GM23338 (cell line): Measurements from ENCODE around the gene TCF7L1. TPM values are rescaled to one million over a fixed set of nuclear protein-coding genes. Genes with fewer than 3 reads are reported as not detected.

Experiments
- ATAC-seq: fragments of 200-7000 bp; cut with Tn5 transposase; 3 replicates; pipeline ENCODE4 v1.9.1; 2020
- DNase-seq: peaks from one replicate; pipeline ENCODE4 v3.0.0-alpha.2; 2015; ENCODE audit warnings: low spot score
- H2AFZ ChIP-seq: fragments of 200-600 bp; sonication (generic); 2 replicates; pipeline ENCODE4 v1.8.0; 2016; ENCODE audit warnings: antibody characterized with exemption, mild to moderate bottlenecking, moderate library complexity
- H3F3A ChIP-seq: fragments of 200-600 bp; sonication (generic); replicated peaks from 2 replicates; pipeline ENCODE4 v1.8.0; 2017; ENCODE audit warnings: antibody characterized with exemption, mixed run types, low read depth
- H3K27ac ChIP-seq: fragments of 200-600 bp; sonication (generic); 2 replicates; pipeline ENCODE4 v1.6.1; 2016; ENCODE audit warnings: low read depth
- H3K27me3 ChIP-seq: fragments of 200-600 bp; sonication (generic); 2 replicates; pipeline ENCODE4 v1.8.0; 2016; ENCODE audit warnings: mild to moderate bottlenecking, mixed run types, moderate library complexity; ENCODE audit not compliant: insufficient read depth
- H3K36me3 ChIP-seq: fragments of 200-600 bp; sonication (generic); 2 replicates; pipeline ENCODE4 v1.8.0; 2016; ENCODE audit warnings: mild to moderate bottlenecking; ENCODE audit not compliant: insufficient read depth
- H3K4me1 ChIP-seq: fragments of 200-600 bp; sonication (generic); 2 replicates; pipeline ENCODE4 v1.8.0; 2016; ENCODE audit warnings: mild to moderate bottlenecking, moderate library complexity; ENCODE audit not compliant: insufficient read depth
- H3K4me2 ChIP-seq: fragments of 200-600 bp; sonication (generic); 2 replicates; pipeline ENCODE4 v1.7.1; 2017; ENCODE audit warnings: mixed run types
- H3K4me3 ChIP-seq: fragments of 200-600 bp; sonication (generic); 2 replicates; pipeline ENCODE4 v1.6.1; 2016; ENCODE audit warnings: mixed run types
- H3K79me2 ChIP-seq: fragments of 200-600 bp; sonication (generic); replicated peaks from 2 replicates; pipeline ENCODE4 v1.8.0; 2017; ENCODE audit warnings: mild to moderate bottlenecking; ENCODE audit not compliant: insufficient read depth
- H3K9me2 ChIP-seq: fragments of 200-600 bp; sonication (generic); 2 replicates; pipeline ENCODE4 v1.8.0; 2017; ENCODE audit not compliant: insufficient read depth
- H4K20me1 ChIP-seq: fragments of 200-600 bp; sonication (generic); replicated peaks from 2 replicates; pipeline ENCODE4 v1.8.0; 2017; ENCODE audit warnings: mild to moderate bottlenecking; ENCODE audit not compliant: insufficient read depth
- H3K27ac Mint-ChIP-seq: 2 replicates; pipeline ENCODE4 v1.8.0; 2020; ENCODE audit warnings: inconsistent platforms, mild to moderate bottlenecking, moderate library complexity, mixed read lengths
- H3K27me3 Mint-ChIP-seq: 3 replicates; pipeline ENCODE4 v1.8.0; 2022; ENCODE audit warnings: low read depth, mild to moderate bottlenecking, moderate library complexity, mixed read lengths, inconsistent platforms; ENCODE audit not compliant: insufficient read depth, poor library complexity
- H3K36me3 Mint-ChIP-seq: 3 replicates; pipeline ENCODE4 v1.8.0; 2021; ENCODE audit warnings: low read depth, mild to moderate bottlenecking, inconsistent platforms, moderate library complexity, mixed read lengths
- H3K4me1 Mint-ChIP-seq: 3 replicates; pipeline ENCODE4 v1.8.0; 2020; ENCODE audit warnings: mild to moderate bottlenecking, inconsistent platforms, mixed read lengths
- H3K4me3 Mint-ChIP-seq: 3 replicates; pipeline ENCODE4 v1.8.0; 2021; ENCODE audit warnings: moderate library complexity, mild to moderate bottlenecking, inconsistent platforms, mixed read lengths
- H3K9me3 Mint-ChIP-seq: 3 replicates; pipeline ENCODE4 v1.8.0; 2020; ENCODE audit warnings: moderate library complexity, mild to moderate bottlenecking, inconsistent platforms, mixed read lengths
- CREB1 ChIP-seq: fragments of 250-450 bp; sonication (Bioruptor Pico); IDR thresholded peaks from 2 replicates; pipeline ENCODE4 v1.5.0; 2020; ENCODE audit warnings: low read depth, mild to moderate bottlenecking, moderate library complexity
- EZH2 ChIP-seq: fragments of 200-600 bp; sonication (generic); IDR thresholded peaks from one replicate; pipeline ENCODE4 v1.8.0; 2017; ENCODE audit warnings: antibody characterized with exemption, mild to moderate bottlenecking, low read depth; ENCODE audit not compliant: unreplicated experiment
- EZH2phosphoT487 ChIP-seq: fragments of 200-600 bp; sonication (generic); IDR thresholded peaks from one replicate; pipeline ENCODE4 v1.8.1; 2018; ENCODE audit warnings: antibody characterized with exemption; ENCODE audit not compliant: unreplicated experiment
- JUNB ChIP-seq: IDR thresholded peaks from one replicate; pipeline ENCODE4 v1.6.1; 2016; ENCODE audit warnings: antibody characterized with exemption; ENCODE audit not compliant: unreplicated experiment
- NANOG ChIP-seq: IDR thresholded peaks from 2 replicates; pipeline ENCODE4 v1.6.1; 2016; ENCODE audit warnings: antibody characterized with exemption, borderline replicate concordance
- POLR2AphosphoS5 ChIP-seq: IDR thresholded peaks from 2 replicates; pipeline ENCODE4 v1.6.1; 2016; ENCODE audit warnings: antibody characterized with exemption, low read depth
- STAT1 ChIP-seq: IDR thresholded peaks from one replicate; pipeline ENCODE4 v1.6.1; 2016; ENCODE audit warnings: antibody characterized with exemption; ENCODE audit not compliant: unreplicated experiment
- ZNF114 ChIP-seq: fragments of 250-450 bp; sonication (Bioruptor Pico); IDR thresholded peaks from 2 replicates; pipeline ENCODE4 v1.5.0; 2020; ENCODE audit warnings: mild to moderate bottlenecking, moderate library complexity
- ZNF331 ChIP-seq: fragments of 250-450 bp; sonication (Bioruptor Pico); IDR thresholded peaks from 2 replicates; pipeline ENCODE4 v1.5.0; 2020; ENCODE audit warnings: low read depth, mild to moderate bottlenecking, moderate library complexity
- polyA plus RNA-seq: library from polyadenylated mRNA; unstranded; fragments of >200 nt; fragmentation: Nextera tagmentation; extraction: Ambion mirVana; gene quantifications from 2 replicates; pipeline ENCODE4 v1.2.1, GENCODE V29; 2016
- total RNA-seq: library from RNA; depleted of rRNA; stranded (reverse); fragments of >200 nt; shearing (Covaris generic); gene quantifications from 2 replicates; pipeline ENCODE4 v1.2.3, GENCODE V29; 2014
- TF ChIP-seq, protein P1 (sequence below): fragments of 250-450 bp; sonication (Bioruptor Pico); IDR thresholded peaks from 2 replicates; pipeline ENCODE4 v1.5.0; 2020; ENCODE audit warnings: mild to moderate bottlenecking, moderate library complexity
- TF ChIP-seq, protein P2 (sequence below): IDR thresholded peaks from one replicate; pipeline ENCODE4 v1.6.1; 2018; ENCODE audit warnings: antibody characterized with exemption; ENCODE audit not compliant: unreplicated experiment
- TF ChIP-seq, protein P3 (sequence below): IDR thresholded peaks from 2 replicates; pipeline ENCODE4 v1.6.1; 2016; ENCODE audit warnings: antibody characterized with exemption

TCF7L1 gene
- total and polyA plus RNA-seq, 2 experiments from 2014 or later: 47.3 to 101 TPM

DNA sequence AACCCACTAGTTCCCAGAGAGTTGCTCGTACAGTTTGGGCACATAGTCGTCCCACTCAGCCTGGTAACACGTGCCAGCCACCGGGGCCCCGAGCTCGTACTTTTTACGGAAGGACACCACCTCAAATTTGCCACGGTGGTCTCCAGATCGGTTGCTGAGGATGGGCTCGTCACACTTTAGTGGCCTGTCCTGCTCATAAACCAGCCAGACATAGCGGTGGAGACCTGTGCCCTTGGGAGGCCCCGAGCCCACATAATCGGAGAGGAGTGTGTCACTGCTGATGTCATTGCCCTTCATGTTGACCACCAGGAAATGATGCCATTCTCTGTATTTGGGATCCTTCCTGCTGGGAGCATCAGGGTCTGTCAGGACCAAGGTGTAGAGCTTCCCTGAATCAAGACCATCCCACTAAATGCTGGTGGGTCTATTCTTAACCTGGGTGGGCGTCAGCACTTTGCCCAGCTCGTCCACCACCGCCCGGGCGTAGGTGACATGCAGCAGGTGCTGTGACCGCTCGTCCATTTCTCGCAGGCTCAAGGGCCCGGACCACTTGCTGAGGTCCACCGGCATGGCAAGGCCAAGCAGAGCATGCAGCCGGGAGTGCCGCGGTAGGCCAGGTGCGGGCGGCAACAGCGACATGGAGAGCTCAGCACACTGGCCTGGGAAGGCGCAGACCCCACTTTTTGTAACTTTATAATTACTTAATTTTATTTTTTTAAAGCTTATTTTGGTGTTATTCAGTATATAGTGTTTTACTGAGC, 208.3 kb downstream of the TCF7L1 start:
- Histone ChIP-seq H3K27me3 (no peaks in the 10 kb centered on the region), H4K20me1 (no peaks in the 10 kb centered on the region; the same call in 1 of the 2 replicates), H3K36me3 (no peaks in the 10 kb centered on the region), H3K9me2 (no peaks in the 10 kb centered on the region), H3K4me2 (no peak overlapping the region), H3K4me1 (no peaks in the 10 kb centered on the region; the same call in 1 of the 2 replicates), H3F3A (no peaks in the 10 kb centered on the region), H2AFZ (no peak overlapping the region), H3K79me2 (no peaks in the 10 kb centered on the region), H3K4me3 (no peak overlapping the region), H3K27ac (no peak overlapping the region)
- Mint-ChIP-seq H3K36me3 (peaks cover 4% of the 10 kb centered on the region; the same call in 1 of the 3 replicates), H3K4me3 (no peak overlapping the region), H3K9me3 (no peaks in the 10 kb centered on the region), H3K4me1 (peaks cover 19% of the 10 kb centered on the region), H3K27ac (0 out of 2 replicates have a peak overlapping the region, but pooled peaks have one; percentile 65), H3K27me3 (peaks cover 4% of the 10 kb centered on the region)
- ATAC-seq (no peak), DNase-seq (no peak)
- TF ChIP-seq, protein P1, sequence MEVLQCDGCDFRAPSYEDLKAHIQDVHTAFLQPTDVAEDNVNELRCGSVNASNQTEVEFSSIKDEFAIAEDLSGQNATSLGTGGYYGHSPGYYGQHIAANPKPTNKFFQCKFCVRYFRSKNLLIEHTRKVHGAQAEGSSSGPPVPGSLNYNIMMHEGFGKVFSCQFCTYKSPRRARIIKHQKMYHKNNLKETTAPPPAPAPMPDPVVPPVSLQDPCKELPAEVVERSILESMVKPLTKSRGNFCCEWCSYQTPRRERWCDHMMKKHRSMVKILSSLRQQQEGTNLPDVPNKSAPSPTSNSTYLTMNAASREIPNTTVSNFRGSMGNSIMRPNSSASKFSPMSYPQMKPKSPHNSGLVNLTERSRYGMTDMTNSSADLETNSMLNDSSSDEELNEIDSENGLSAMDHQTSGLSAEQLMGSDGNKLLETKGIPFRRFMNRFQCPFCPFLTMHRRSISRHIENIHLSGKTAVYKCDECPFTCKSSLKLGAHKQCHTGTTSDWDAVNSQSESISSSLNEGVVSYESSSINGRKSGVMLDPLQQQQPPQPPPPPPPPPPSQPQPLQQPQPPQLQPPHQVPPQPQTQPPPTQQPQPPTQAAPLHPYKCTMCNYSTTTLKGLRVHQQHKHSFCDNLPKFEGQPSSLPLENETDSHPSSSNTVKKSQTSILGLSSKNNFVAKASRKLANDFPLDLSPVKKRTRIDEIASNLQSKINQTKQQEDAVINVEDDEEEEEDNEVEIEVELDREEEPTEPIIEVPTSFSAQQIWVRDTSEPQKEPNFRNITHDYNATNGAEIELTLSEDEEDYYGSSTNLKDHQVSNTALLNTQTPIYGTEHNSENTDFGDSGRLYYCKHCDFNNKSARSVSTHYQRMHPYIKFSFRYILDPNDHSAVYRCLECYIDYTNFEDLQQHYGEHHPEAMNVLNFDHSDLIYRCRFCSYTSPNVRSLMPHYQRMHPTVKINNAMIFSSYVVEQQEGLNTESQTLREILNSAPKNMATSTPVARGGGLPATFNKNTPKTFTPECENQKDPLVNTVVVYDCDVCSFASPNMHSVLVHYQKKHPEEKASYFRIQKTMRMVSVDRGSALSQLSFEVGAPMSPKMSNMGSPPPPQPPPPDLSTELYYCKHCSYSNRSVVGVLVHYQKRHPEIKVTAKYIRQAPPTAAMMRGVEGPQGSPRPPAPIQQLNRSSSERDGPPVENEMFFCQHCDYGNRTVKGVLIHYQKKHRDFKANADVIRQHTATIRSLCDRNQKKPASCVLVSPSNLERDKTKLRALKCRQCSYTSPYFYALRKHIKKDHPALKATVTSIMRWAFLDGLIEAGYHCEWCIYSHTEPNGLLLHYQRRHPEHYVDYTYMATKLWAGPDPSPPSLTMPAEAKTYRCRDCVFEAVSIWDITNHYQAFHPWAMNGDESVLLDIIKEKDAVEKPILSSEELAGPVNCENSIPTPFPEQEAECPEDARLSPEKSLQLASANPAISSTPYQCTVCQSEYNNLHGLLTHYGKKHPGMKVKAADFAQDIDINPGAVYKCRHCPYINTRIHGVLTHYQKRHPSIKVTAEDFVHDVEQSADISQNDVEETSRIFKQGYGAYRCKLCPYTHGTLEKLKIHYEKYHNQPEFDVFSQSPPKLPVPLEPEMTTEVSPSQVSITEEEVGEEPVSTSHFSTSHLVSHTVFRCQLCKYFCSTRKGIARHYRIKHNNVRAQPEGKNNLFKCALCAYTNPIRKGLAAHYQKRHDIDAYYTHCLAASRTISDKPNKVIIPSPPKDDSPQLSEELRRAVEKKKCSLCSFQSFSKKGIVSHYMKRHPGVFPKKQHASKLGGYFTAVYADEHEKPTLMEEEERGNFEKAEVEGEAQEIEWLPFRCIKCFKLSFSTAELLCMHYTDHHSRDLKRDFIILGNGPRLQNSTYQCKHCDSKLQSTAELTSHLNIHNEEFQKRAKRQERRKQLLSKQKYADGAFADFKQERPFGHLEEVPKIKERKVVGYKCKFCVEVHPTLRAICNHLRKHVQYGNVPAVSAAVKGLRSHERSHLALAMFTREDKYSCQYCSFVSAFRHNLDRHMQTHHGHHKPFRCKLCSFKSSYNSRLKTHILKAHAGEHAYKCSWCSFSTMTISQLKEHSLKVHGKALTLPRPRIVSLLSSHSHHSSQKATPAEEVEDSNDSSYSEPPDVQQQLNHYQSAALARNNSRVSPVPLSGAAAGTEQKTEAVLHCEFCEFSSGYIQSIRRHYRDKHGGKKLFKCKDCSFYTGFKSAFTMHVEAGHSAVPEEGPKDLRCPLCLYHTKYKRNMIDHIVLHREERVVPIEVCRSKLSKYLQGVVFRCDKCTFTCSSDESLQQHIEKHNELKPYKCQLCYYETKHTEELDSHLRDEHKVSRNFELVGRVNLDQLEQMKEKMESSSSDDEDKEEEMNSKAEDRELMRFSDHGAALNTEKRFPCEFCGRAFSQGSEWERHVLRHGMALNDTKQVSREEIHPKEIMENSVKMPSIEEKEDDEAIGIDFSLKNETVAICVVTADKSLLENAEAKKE (CRISPR knock-in tag): no peak
- TF ChIP-seq JUNB: no peak
- no peak for TF ChIP-seq NANOG
- no peak for TF ChIP-seq POLR2AphosphoS5
- no peak for TF ChIP-seq EZH2
- no peak for TF ChIP-seq STAT1
- no peak for TF ChIP-seq ZNF114 (CRISPR knock-in tag)
- no peak for TF ChIP-seq ZNF331
- TF ChIP-seq, protein P2, sequence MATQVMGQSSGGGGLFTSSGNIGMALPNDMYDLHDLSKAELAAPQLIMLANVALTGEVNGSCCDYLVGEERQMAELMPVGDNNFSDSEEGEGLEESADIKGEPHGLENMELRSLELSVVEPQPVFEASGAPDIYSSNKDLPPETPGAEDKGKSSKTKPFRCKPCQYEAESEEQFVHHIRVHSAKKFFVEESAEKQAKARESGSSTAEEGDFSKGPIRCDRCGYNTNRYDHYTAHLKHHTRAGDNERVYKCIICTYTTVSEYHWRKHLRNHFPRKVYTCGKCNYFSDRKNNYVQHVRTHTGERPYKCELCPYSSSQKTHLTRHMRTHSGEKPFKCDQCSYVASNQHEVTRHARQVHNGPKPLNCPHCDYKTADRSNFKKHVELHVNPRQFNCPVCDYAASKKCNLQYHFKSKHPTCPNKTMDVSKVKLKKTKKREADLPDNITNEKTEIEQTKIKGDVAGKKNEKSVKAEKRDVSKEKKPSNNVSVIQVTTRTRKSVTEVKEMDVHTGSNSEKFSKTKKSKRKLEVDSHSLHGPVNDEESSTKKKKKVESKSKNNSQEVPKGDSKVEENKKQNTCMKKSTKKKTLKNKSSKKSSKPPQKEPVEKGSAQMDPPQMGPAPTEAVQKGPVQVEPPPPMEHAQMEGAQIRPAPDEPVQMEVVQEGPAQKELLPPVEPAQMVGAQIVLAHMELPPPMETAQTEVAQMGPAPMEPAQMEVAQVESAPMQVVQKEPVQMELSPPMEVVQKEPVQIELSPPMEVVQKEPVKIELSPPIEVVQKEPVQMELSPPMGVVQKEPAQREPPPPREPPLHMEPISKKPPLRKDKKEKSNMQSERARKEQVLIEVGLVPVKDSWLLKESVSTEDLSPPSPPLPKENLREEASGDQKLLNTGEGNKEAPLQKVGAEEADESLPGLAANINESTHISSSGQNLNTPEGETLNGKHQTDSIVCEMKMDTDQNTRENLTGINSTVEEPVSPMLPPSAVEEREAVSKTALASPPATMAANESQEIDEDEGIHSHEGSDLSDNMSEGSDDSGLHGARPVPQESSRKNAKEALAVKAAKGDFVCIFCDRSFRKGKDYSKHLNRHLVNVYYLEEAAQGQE: no peak
- TF ChIP-seq EZH2phosphoT487: no peak
- no peak for TF ChIP-seq CREB1 (CRISPR knock-in tag)
- TF ChIP-seq, protein P3, sequence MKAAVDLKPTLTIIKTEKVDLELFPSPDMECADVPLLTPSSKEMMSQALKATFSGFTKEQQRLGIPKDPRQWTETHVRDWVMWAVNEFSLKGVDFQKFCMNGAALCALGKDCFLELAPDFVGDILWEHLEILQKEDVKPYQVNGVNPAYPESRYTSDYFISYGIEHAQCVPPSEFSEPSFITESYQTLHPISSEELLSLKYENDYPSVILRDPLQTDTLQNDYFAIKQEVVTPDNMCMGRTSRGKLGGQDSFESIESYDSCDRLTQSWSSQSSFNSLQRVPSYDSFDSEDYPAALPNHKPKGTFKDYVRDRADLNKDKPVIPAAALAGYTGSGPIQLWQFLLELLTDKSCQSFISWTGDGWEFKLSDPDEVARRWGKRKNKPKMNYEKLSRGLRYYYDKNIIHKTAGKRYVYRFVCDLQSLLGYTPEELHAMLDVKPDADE: no peak
